Skin epidermis (tissue), 12 donors: Measurements from ENCODE around the gene PRSS12.

Experiments used
- H3K27ac ChIP-seq, 21 experiments: fragments of 200-600 bp; sonication (generic) in 11 of 21; one replicate each; pipeline ENCODE4 v1.5.0; 2020; ENCODE audit warnings: mild to moderate bottlenecking in 3 of 21, inconsistent platforms in 2 of 21, moderate library complexity in 2 of 21
- H3K4me3 ChIP-seq, 7 experiments: fragments of 200-600 bp; sonication (generic) in 2 of 7; one replicate each; pipeline ENCODE4 v1.5.0; 2020; ENCODE audit warnings: inconsistent platforms in 2 of 7, mild to moderate bottlenecking in 2 of 7, moderate library complexity in 1 of 7

Gene PRSS12

DNA sequence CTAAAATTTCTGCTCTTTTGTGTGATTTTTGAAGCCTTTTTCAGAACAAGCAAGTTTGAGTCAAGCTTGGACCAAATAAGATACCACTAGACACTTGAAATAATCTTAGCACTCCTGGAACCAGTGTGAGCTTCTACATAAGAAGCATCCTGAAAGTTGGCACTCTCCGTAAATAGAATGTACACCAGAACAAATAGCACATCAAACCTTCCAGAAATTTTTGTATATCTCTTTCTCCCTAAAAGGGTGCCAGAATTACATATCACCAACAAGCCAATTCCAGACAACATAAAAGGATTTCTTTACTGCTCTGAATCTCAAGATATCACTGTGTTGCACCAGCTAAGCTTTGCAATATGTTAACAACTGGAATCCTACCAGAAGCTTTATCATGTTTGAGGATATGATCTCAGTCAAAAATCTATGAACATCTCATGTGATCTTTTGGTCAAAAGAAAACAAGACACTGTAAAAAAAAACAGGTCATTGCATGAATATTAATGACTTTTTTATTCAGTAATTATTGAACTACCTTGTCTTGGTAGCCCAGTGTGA lies 117.2 kb downstream of the PRSS12 start:
- Histone ChIP-seq H3K4me3 (no peak overlapping the region), H3K27ac (no peak overlapping the region)
